ENCODE data around the gene WTAP. TPM values are rescaled to one million over a fixed set of nuclear protein-coding genes. Genes with fewer than 3 reads are reported as not detected.

WTAP gene
- total and polyA plus RNA-seq, 4 donors: 21.0 to 43.8 (median 36.5) TPM

- no peaks in the 10 kb centered on the region for H3K9me3 ChIP-seq (ENCODE audit: control insufficient read depth in 4 of 4, low read length in 3 of 4)
- no peaks in the 10 kb centered on the region for H3K27me3 ChIP-seq (ENCODE audit: control insufficient read depth in 4 of 4, insufficient read depth in 4 of 4, low read length in 3 of 4)
- H3K4me1 ChIP-seq (ENCODE audit: control insufficient read depth in 4 of 4, insufficient read depth in 4 of 4, low read length in 3 of 4): peaks cover 0 to 6% (median 1%) of the 10 kb centered on the region in 4 donors
- WGBS: 48% methylated on average over 5 of the region's 5 CpGs
- no peak overlapping the region for H3K4me3 ChIP-seq (ENCODE audit: low read depth in 1 of 3, low read length in 3 of 3)
- no peak for TF ChIP-seq NR2F2 (IDR thresholded peaks at IDR 0.05)
- TF ChIP-seq FOXA1 (IDR thresholded peaks at IDR 0.05): no peak
- TF ChIP-seq, protein P1, sequence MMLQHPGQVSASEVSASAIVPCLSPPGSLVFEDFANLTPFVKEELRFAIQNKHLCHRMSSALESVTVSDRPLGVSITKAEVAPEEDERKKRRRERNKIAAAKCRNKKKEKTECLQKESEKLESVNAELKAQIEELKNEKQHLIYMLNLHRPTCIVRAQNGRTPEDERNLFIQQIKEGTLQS (IDR thresholded peaks at IDR 0.05): no peak
- TF ChIP-seq RAD21 (IDR thresholded peaks at IDR 0.05): peak in 1 of 2 donors; percentile 7
- TF ChIP-seq HNF4G (IDR thresholded peaks at IDR 0.05): no peak
- TF ChIP-seq, protein P2, sequence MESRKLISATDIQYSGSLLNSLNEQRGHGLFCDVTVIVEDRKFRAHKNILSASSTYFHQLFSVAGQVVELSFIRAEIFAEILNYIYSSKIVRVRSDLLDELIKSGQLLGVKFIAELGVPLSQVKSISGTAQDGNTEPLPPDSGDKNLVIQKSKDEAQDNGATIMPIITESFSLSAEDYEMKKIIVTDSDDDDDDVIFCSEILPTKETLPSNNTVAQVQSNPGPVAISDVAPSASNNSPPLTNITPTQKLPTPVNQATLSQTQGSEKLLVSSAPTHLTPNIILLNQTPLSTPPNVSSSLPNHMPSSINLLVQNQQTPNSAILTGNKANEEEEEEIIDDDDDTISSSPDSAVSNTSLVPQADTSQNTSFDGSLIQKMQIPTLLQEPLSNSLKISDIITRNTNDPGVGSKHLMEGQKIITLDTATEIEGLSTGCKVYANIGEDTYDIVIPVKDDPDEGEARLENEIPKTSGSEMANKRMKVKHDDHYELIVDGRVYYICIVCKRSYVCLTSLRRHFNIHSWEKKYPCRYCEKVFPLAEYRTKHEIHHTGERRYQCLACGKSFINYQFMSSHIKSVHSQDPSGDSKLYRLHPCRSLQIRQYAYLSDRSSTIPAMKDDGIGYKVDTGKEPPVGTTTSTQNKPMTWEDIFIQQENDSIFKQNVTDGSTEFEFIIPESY (IDR thresholded peaks at IDR 0.05): no peak
- peak in 1 of 2 donors; percentile 50 for TF ChIP-seq HNF4A (conservative IDR thresholded peaks at IDR 0.05)
- no peak for TF ChIP-seq FOXA2 (IDR thresholded peaks at IDR 0.05)
- TF ChIP-seq MAX (IDR thresholded peaks at IDR 0.05): no peak
- peak in 1 of 2 donors; percentile 41 for TF ChIP-seq RXRA (IDR thresholded peaks at IDR 0.05)
- no peak for TF ChIP-seq TAF1 (conservative IDR thresholded peaks at IDR 0.05)
- TF ChIP-seq YY1 (IDR thresholded peaks at IDR 0.05): peak; percentile 95
- TF ChIP-seq SP1 (IDR thresholded peaks at IDR 0.05): no peak
- TF ChIP-seq GABPA (IDR thresholded peaks at IDR 0.05 in 1 of 2, conservative IDR thresholded peaks at IDR 0.05 in 1 of 2): no peak
- no peak for TF ChIP-seq EGR1 (IDR thresholded peaks at IDR 0.05; ENCODE audit: low read depth in 2 of 2)
- TF ChIP-seq, protein P3, sequence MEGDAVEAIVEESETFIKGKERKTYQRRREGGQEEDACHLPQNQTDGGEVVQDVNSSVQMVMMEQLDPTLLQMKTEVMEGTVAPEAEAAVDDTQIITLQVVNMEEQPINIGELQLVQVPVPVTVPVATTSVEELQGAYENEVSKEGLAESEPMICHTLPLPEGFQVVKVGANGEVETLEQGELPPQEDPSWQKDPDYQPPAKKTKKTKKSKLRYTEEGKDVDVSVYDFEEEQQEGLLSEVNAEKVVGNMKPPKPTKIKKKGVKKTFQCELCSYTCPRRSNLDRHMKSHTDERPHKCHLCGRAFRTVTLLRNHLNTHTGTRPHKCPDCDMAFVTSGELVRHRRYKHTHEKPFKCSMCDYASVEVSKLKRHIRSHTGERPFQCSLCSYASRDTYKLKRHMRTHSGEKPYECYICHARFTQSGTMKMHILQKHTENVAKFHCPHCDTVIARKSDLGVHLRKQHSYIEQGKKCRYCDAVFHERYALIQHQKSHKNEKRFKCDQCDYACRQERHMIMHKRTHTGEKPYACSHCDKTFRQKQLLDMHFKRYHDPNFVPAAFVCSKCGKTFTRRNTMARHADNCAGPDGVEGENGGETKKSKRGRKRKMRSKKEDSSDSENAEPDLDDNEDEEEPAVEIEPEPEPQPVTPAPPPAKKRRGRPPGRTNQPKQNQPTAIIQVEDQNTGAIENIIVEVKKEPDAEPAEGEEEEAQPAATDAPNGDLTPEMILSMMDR (IDR thresholded peaks at IDR 0.05; ENCODE audit: low read depth, low read length, missing input control): no peak
- TF ChIP-seq JUND (IDR thresholded peaks at IDR 0.05): peak in 1 of 2 donors; percentile 73
- TF ChIP-seq, protein P4, sequence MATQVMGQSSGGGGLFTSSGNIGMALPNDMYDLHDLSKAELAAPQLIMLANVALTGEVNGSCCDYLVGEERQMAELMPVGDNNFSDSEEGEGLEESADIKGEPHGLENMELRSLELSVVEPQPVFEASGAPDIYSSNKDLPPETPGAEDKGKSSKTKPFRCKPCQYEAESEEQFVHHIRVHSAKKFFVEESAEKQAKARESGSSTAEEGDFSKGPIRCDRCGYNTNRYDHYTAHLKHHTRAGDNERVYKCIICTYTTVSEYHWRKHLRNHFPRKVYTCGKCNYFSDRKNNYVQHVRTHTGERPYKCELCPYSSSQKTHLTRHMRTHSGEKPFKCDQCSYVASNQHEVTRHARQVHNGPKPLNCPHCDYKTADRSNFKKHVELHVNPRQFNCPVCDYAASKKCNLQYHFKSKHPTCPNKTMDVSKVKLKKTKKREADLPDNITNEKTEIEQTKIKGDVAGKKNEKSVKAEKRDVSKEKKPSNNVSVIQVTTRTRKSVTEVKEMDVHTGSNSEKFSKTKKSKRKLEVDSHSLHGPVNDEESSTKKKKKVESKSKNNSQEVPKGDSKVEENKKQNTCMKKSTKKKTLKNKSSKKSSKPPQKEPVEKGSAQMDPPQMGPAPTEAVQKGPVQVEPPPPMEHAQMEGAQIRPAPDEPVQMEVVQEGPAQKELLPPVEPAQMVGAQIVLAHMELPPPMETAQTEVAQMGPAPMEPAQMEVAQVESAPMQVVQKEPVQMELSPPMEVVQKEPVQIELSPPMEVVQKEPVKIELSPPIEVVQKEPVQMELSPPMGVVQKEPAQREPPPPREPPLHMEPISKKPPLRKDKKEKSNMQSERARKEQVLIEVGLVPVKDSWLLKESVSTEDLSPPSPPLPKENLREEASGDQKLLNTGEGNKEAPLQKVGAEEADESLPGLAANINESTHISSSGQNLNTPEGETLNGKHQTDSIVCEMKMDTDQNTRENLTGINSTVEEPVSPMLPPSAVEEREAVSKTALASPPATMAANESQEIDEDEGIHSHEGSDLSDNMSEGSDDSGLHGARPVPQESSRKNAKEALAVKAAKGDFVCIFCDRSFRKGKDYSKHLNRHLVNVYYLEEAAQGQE (IDR thresholded peaks at IDR 0.05): peak; percentile 12
- H3K9ac ChIP-seq (ENCODE audit: low read depth in 1 of 2, low read length in 2 of 2): no peak overlapping the region
- DNase-seq (ENCODE audit: low spot score): no peak
- H3K27ac ChIP-seq (ENCODE audit: low read depth in 1 of 2, low read length in 2 of 2): peak overlapping the region; percentile 56 to 69
- H3K36me3 ChIP-seq (ENCODE audit: control insufficient read depth in 4 of 4, insufficient read depth in 3 of 4, low read depth in 1 of 4, low read length in 3 of 4): no peaks in the 10 kb centered on the region
Observed at GRCh38 chr6:159716247-159717096, 10.8 kb upstream of the WTAP start.

All from liver (tissue), 9 donors.